GM12878 (cell line): ENCODE results near the gene AMY1C.

Source experiments
- CTCF ChIP-seq, 3 experiments: IDR thresholded peaks in 2 of 3; conservative IDR thresholded peaks in 1 of 3; 2 replicates each; pipeline ENCODE4 v1.5.1; 2011; ENCODE audit warnings: low read depth in 3 of 3, low read length in 3 of 3, mild to moderate bottlenecking in 3 of 3, control low read depth in 2 of 3, moderate library complexity in 2 of 3, inconsistent platforms in 1 of 3, mixed read lengths in 1 of 3; ENCODE audit not compliant: control insufficient read depth in 2 of 3, insufficient read depth in 1 of 3; ENCODE audit errors: extremely low read depth in 1 of 3
- HDGF ChIP-seq: fragments of 450-650 bp; IDR thresholded peaks from 2 replicates; pipeline ENCODE4 v1.6.1; 2016; ENCODE audit warnings: antibody characterized with exemption
- POLR2AphosphoS5 ChIP-seq: IDR thresholded peaks from 2 replicates; pipeline ENCODE4 v1.6.1; 2011; ENCODE audit warnings: mild to moderate bottlenecking, low read length, inconsistent platforms

GRCh38 chr1:103783944-103784377 lies 34.3 kb downstream of the AMY1C start:
- no peak for TF ChIP-seq HDGF
- TF ChIP-seq CTCF (IDR thresholded peaks at IDR 0.05 in 2 of 3, conservative IDR thresholded peaks at IDR 0.05 in 1 of 3; ENCODE audit: control insufficient read depth in 2 of 3, extremely low read depth in 1 of 3, insufficient read depth in 1 of 3, low read depth in 3 of 3, low read length in 3 of 3) = no peak
- no peak for TF ChIP-seq POLR2AphosphoS5
